PFSK-1 (cell line): Measurements from ENCODE around the gene RNF223.

Source experiments
- FOXP2 ChIP-seq: optimal IDR thresholded peaks from 2 replicates; pipeline ENCODE3; 2011; ENCODE audit warnings: borderline replicate concordance, control low read depth, inconsistent platforms; ENCODE audit not compliant: insufficient read depth; ENCODE audit errors: extremely low read length, extremely low read depth
- POLR2AphosphoS5 ChIP-seq: IDR thresholded peaks from 2 replicates; pipeline ENCODE4 v1.6.1; 2012; ENCODE audit warnings: low read depth, mild to moderate bottlenecking, control low read depth, low read length, moderate library complexity
- REST ChIP-seq, 2 experiments: IDR thresholded peaks; 2 replicates each; pipeline versions ENCODE4 v1.6.1 to v1.8.0; 2011 to 2012; ENCODE audit warnings: low read depth in 2 of 2, low read length in 2 of 2, control low read depth in 1 of 2, inconsistent platforms in 1 of 2, mild to moderate bottlenecking in 1 of 2, moderate library complexity in 1 of 2; ENCODE audit not compliant: insufficient read depth in 1 of 2
- SIN3A ChIP-seq: IDR thresholded peaks from 2 replicates; pipeline ENCODE4 v1.6.1; 2012; ENCODE audit warnings: mild to moderate bottlenecking, low read length, moderate library complexity, borderline replicate concordance; ENCODE audit not compliant: insufficient read depth
- TAF1 ChIP-seq: IDR thresholded peaks from 2 replicates; pipeline ENCODE4 v1.6.1; 2012; ENCODE audit warnings: low read length, control low read depth, borderline replicate concordance; ENCODE audit not compliant: insufficient read depth

- TF ChIP-seq TAF1 (no peak), REST (IDR thresholded peaks at IDR 0.05; ENCODE audit: insufficient read depth in 1 of 2, low read depth in 2 of 2, low read length in 2 of 2) (no peak), POLR2AphosphoS5 (no peak), SIN3A (no peak), FOXP2 (no peak)
Observed at GRCh38 chr1:1085911-1086841, 12.1 kb upstream of the RNF223 start.
